Heart left ventricle (tissue), 13 donors: ENCODE results near the gene HTT.

ENCODE experiments used
- CTCF ChIP-seq, 12 donors: fragments of 200-600 bp; sonication (generic) in 4 of 12; IDR thresholded peaks; one replicate each; pipeline versions ENCODE4 v1.5.0 to v1.8.0; 2018 to 2022; ENCODE audit warnings: antibody characterized with exemption in 12 of 12, mild to moderate bottlenecking in 5 of 12
- POLR2A ChIP-seq, 2 donors: fragments of 450-650 bp; IDR thresholded peaks; one replicate each; pipeline ENCODE4 v1.6.1; 2017; ENCODE audit warnings: antibody characterized with exemption in 2 of 2, mild to moderate bottlenecking in 2 of 2, moderate library complexity in 2 of 2
- donor health status: ischemic (EF 13 %, LVEDD 7.1; RV severe dilation, severe dysfunction).
- donor health status: DM: no; HTN: yes; CAD: no.
- donor health status: DM: no; HTN: no; CAD: no.
- donor health status: ischemic (EF 25% LVEDD 6.9; RV normal size, moderate dysfunction).
- donor health status: ischemic (EF 25% LVEDD 5.7; RV mildly dilated, moderate dysfunction).
- donor health status: ischemic (EF 35%, LVEDD 5.7; RV mildly dilated, moderate dysfunction).
- donor health status: nonischemic (EF 11% LVEDD 7.7; RV severe dilation, severe dysfunction).
- donor health status: DM: yes; HTN: yes; CAD: no.
- donor health status: PGD.
- donor health status: ischemic (EF 29% LVEDD 5.4; RV normal size, mild dysfunction).
- donor health status: nonischemic (EF 23%, LVEDD 6.1; RV moderate dilation, normal function).

- TF ChIP-seq CTCF (IDR thresholded peaks at IDR 0.05): no peak
- TF ChIP-seq POLR2A (IDR thresholded peaks at IDR 0.05): no peak
Measured at GRCh38 chr4:3123181-3123671, 48.7 kb downstream of the HTT start.
